ENCODE data around the gene ELP5.

Gene ELP5

GRCh38 chr17:7214300-7215135, 37.5 kb upstream of the ELP5 start:
- Histone ChIP-seq H3K27me3 (ENCODE audit: insufficient read depth, poor library complexity, severe bottlenecking) (no peaks in the 10 kb centered on the region), H3K4me3 (replicated peaks; ENCODE audit: insufficient read depth, low read length) (peak overlapping the region; percentile 37), H3K27ac (replicated peaks) (peak overlapping the region; percentile 68)
- DNase-seq (ENCODE audit: low read depth in 1 of 2, low spot score in 1 of 2) = peak; percentile 71 to 87
- TF ChIP-seq REST (IDR thresholded peaks at IDR 0.05; ENCODE audit: insufficient replicate concordance, low read depth) (no peak), CTCF (IDR thresholded peaks at IDR 0.05; ENCODE audit: insufficient read depth, low read length) (peak; percentile 16)

- no peak for DNase-seq (ENCODE audit: low read depth in 1 of 2, low spot score in 1 of 2)
- TF ChIP-seq REST (IDR thresholded peaks at IDR 0.05; ENCODE audit: insufficient replicate concordance, low read depth) (no peak), CTCF (IDR thresholded peaks at IDR 0.05; ENCODE audit: insufficient read depth, low read length) (no peak)
- no peak overlapping the region for H3K27ac ChIP-seq (replicated peaks)
Observed at GRCh38 chr17:7215136-7215638, 36.8 kb upstream of the ELP5 start.

GRCh38 chr17:7215652-7216180, 36.3 kb upstream of the ELP5 start:
- no peak for TF ChIP-seq CTCF (IDR thresholded peaks at IDR 0.05; ENCODE audit: insufficient read depth, low read length)
- TF ChIP-seq GABPA (IDR thresholded peaks at IDR 0.05; ENCODE audit: low read depth) = no peak
- no peak for TF ChIP-seq POLR2AphosphoS5 (IDR thresholded peaks at IDR 0.05; ENCODE audit: low read depth)
- no peak for TF ChIP-seq SPI1 (IDR thresholded peaks at IDR 0.05; ENCODE audit: borderline replicate concordance, low read depth)
- no peak for TF ChIP-seq REST (IDR thresholded peaks at IDR 0.05; ENCODE audit: insufficient replicate concordance, low read depth)
- no peak for DNase-seq (ENCODE audit: low read depth in 1 of 2, low spot score in 1 of 2)
- H3K27me3 ChIP-seq (ENCODE audit: insufficient read depth, poor library complexity, severe bottlenecking) = no peaks in the 10 kb centered on the region
- H3K4me3 ChIP-seq (replicated peaks; ENCODE audit: insufficient read depth, low read length) = no peak overlapping the region
- no peak overlapping the region for H3K27ac ChIP-seq (replicated peaks)

More at GRCh38 chr17:7215136-7215638, 36.8 kb upstream of the ELP5 start:
- Histone ChIP-seq H3K4me3 (replicated peaks; ENCODE audit: insufficient read depth, low read length) (no peak overlapping the region; the same call in 1 of the 2 replicates), H3K27me3 (ENCODE audit: insufficient read depth, poor library complexity, severe bottlenecking) (no peaks in the 10 kb centered on the region)
